HG03565 (cell line): ENCODE measurements around the gene GTPBP6.
"Not testable (repeated sequence)": the region's sequence is repeated elsewhere in the genome, so short reads cannot be mapped to it uniquely, and the experiment has no call there.

ENCODE experiments used
- ATAC-seq: cut with Tn5 transposase; IDR thresholded peaks from one replicate; pipeline ENCODE4 v1.9.1; 2021; ENCODE audit warnings: mild to moderate bottlenecking, moderate library complexity; ENCODE audit not compliant: unreplicated experiment

Gene GTPBP6

DNA sequence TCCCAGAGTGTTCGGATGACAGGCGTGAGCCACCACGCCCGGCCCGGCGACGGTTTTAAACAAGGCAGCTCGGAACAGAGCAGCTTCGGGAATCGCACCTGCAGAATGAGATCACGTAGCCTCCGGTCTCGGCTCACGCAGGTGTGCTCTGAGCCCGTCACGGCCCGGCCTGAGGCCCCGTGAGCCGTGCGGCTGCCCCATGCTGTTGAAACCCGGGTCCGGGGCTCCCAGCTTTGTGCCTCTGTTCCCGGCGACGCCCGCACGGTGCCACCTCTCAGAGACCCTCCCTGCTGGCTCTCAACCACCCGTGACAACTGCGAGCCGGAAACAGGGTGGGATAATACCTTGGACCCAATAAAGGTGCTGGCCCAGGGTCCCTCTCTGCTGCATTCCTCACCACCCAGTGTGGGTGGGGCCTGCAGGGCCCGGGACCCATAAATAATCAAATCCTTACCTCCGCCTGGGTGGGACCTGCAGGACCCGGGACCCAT, 50.8 kb downstream of the GTPBP6 start:
- ATAC-seq = no peak

- ATAC-seq = no peak
These were observed 53.1 kb downstream of the GTPBP6 start for GRCh38 chrX:265502-265901.

DNA sequence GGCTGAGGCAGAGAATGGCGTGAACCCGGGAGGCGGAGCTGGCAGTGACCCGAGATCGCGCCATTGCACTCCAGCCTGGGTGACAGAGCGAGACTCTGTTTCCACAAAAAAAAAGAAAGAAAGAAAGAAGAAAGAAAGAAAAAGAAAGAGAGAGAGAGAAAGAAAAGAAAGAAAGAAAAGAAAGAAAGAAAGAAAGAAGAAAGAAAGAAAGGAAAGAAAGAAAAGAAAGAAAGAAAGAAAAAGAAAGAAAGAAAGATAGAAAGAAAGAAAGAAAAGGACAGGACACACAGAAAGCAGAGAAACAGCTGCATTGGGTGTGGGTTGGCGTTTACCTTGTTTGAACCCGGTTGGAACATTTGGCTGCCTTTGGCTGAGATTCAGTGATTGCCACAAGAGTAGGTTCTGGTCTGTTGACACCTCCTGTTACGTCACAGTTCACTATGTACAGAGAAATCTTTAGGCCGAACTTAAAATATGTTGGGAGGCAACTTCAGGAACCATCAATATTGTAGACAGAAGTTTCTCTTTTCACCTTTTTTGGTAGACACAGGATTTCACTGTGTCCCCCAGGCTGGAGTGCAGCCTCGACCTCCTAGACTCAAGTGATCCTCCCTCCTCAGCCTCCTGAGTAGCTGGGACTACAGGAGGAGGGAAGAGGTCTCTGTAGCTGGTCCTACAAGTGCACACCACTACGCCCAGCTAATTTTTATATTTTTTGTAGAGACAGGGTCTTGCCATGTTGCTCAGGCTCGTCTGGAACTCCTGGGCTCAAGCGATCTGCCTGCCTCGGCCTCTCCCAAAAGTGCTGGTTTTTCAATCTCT, 53.8 kb downstream of the GTPBP6 start:
- no peak for ATAC-seq

- not testable (repeated sequence) for ATAC-seq
These were observed 54.6 kb downstream of the GTPBP6 start for GRCh38 chrX:264006-264405.

DNA sequence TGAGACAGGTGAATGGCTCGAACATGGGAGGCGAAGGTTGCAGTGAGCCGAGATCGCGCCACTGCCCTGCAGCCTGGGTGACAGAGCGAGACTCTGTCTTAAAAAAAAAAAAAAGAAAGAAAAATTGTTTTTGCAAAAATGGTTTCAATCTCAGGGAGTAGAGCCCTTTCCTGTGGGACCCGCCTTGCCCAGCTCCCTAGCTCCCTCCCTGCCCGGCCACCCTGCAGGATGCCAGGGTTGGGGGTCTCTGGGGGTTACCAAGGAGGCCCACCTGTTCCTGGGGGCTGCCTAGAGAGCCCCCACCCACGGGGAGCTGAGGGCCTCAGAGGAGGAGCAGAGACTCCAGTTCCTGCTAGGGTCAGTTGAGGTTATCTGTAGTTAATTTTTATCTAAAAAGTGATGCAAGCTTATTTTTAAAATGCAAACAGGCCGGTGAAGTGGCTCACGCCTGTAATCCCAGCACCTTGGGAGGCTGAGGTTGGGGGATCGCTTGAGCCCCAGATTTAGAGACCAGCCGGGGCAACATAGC, 56.2 kb downstream of the GTPBP6 start:
- ATAC-seq = no peak

- no peak for ATAC-seq
These were observed 56.7 kb downstream of the GTPBP6 start for GRCh38 chrX:261919-262352.

DNA sequence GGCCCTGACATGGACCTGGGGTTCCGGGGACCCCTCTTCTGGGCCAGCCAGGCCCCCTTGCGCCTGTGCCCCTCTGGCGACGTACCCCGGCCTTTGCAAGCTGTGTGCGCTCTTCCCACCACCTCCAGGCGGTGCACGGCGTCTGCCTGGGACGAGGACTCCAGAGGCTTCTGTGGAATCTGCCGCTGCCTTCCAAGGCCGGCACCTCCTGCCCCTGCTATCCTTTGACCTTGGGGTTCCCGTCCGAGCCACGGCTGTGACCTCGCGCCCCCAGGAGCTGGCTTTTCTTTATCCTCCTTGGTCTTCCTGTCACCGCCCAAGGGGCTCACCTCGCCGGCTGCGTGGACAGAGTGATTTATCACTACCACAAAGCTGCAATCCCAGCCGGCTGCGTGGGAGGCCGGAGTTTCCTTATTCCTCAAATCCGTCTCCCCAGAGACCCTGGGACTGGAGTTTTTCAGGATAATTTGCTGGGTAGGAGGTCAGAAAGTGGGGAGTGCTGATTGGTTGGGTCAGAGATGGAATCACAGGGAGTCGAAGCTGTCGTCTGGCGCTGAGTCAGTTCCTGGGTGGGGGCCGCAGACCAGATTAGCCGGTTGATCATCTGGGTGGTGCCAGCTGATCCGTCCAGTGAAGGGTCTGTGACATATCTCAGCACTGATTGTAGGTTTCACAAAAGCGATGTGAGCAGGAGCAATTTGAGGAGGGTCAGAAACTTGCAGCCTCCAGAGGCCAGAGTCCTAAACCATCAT, 57.3 kb downstream of the GTPBP6 start:
- no peak for ATAC-seq

DNA sequence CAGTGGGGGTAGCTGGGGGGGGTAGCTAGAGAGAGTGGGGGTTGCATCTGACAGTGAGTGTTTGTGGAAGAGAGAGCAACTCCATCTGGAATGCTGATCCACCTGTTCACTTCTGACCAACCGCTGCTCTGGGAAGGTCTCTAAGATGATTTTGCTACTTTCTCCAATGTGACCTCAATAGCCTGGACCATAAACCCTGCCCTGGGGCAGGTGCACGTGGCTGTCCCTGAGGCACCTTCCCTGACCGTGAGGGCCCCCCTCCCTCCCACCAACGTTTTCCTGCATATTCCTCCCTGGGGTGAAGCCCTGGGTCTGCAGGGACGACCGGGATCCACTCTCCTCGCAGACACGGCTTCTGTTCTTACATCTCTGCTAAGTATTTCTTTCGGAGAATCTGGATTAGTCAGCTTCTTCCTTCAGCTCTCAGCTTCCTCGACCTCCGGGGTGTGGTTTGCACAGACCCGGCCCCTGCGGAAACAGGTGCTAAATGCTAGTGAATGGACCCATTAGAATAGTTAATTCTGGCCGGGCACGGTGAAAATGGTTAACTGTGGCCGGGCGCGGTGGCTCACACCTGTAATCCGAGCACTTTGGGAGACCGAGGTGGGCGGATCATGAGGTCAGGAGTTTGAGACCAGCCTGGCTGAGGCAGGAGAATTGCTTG, 58.8 kb downstream of the GTPBP6 start:
- no peak for ATAC-seq

GRCh38 chrX:258291-259040, 60.1 kb downstream of the GTPBP6 start:
- ATAC-seq = no peak

DNA sequence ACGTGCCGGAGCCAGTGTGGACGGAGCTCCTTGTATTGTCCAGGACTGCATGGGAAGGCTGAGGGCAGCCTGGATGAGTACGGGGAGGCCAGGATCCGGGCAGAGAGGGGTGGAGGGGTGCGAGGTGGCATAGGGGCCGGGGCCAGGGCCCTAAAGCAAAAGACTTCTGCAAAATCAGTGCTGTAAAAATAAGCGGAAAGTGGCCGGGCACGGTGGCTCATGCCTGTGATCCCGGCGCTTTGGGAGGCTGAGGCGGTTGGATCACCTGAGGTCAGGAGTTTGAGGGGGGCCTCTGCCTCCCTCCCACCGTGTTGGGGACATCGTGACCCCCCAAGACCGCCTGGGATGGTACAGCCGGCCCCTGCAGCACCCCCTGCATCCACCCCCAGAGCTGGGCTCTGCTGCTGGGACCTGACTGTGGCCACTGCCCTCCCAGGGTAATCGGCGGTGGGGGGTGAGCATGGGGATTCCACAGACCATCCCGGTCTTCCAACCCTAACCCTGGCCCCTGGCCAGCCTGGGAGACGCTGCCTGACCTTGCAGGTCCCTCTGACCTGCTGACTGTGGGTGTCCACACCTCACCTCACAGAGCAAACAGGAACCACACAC, 60.8 kb downstream of the GTPBP6 start:
- no peak for ATAC-seq

DNA sequence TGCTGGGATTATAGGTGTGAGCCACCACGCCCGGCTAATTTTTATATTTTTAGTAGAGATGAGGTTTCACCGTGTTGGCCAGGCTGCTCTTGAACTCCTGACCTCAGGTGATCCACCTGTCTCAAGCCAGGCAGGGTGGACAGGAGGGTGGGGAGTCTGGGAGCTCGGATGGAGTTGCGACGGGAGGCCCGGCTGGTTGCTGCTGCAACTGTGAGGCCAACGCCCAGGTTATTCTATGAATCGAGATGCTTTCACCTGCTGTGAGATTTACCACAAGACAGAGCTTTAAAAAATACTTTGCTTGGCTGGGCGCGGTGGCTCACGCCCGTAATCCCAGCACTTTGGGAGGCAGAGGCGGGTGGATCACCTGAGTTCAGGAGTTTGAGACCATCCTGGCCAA, 61.5 kb downstream of the GTPBP6 start:
- ATAC-seq = not testable (repeated sequence)

- ATAC-seq = no peak
These were observed 62.7 kb downstream of the GTPBP6 start for GRCh38 chrX:255923-256331.
